H9 (cell line): Measurements from ENCODE around the gene DDX27. TPM values are rescaled to one million over a fixed set of nuclear protein-coding genes. Genes with fewer than 3 reads are reported as not detected.

Source experiments
- DNase-seq: peaks from one replicate; pipeline ENCODE4 v3.0.0-alpha.2; 2017
- H2AFZ ChIP-seq: one replicate; pipeline ENCODE4 v1.6.1; 2013; ENCODE audit warnings: mild to moderate bottlenecking, low read length, control low read depth, moderate library complexity
- H2AK5ac ChIP-seq: 2 replicates; pipeline ENCODE4 v1.6.1; 2013; ENCODE audit warnings: low read length, control low read depth, mixed read lengths; ENCODE audit not compliant: insufficient read length
- H2BK120ac ChIP-seq: one replicate; pipeline ENCODE4 v1.6.1; 2013; ENCODE audit warnings: low read depth, mild to moderate bottlenecking, low read length, control low read depth, inconsistent platforms; ENCODE audit not compliant: poor library complexity, severe bottlenecking
- H2BK12ac ChIP-seq: 2 replicates; pipeline ENCODE4 v1.6.1; 2013; ENCODE audit warnings: low read length, control low read depth, mixed read lengths, low read depth; ENCODE audit not compliant: insufficient read length
- H2BK15ac ChIP-seq: 2 replicates; pipeline ENCODE4 v1.6.1; 2013; ENCODE audit warnings: low read depth, low read length, control low read depth
- H2BK20ac ChIP-seq: one replicate; pipeline ENCODE4 v1.6.1; 2013; ENCODE audit warnings: low read depth, mild to moderate bottlenecking, low read length, control low read depth, inconsistent platforms; ENCODE audit not compliant: poor library complexity, severe bottlenecking
- H2BK5ac ChIP-seq: 2 replicates; pipeline ENCODE4 v1.6.1; 2013; ENCODE audit warnings: low read length, control low read depth, mixed read lengths; ENCODE audit not compliant: insufficient read length
- H3K14ac ChIP-seq: 2 replicates; pipeline ENCODE4 v1.6.1; 2013; ENCODE audit warnings: low read length, control low read depth; ENCODE audit not compliant: insufficient read depth
- H3K18ac ChIP-seq: 2 replicates; pipeline ENCODE4 v1.6.1; 2013; ENCODE audit warnings: low read depth, mild to moderate bottlenecking, mixed read lengths, low read length, control low read depth; ENCODE audit not compliant: insufficient read length
- H3K23ac ChIP-seq: 2 replicates; pipeline ENCODE4 v1.6.1; 2013; ENCODE audit warnings: low read length, control low read depth, mixed read lengths, low read depth; ENCODE audit not compliant: insufficient read length
- H3K23me2 ChIP-seq: 2 replicates; pipeline ENCODE4 v1.6.1; 2013; ENCODE audit warnings: low read depth, mild to moderate bottlenecking, mixed read lengths, low read length, control low read depth; ENCODE audit not compliant: insufficient read length, poor library complexity, severe bottlenecking
- H3K27ac ChIP-seq: 2 replicates; pipeline ENCODE4 v1.5.1; 2013; ENCODE audit warnings: low read length, control low read depth, mixed read lengths, low read depth; ENCODE audit not compliant: insufficient read length
- H3K27me3 ChIP-seq: 2 replicates; pipeline ENCODE4 v1.6.1; 2013; ENCODE audit warnings: low read length, control low read depth, inconsistent platforms; ENCODE audit not compliant: insufficient read depth
- H3K4ac ChIP-seq: 2 replicates; pipeline ENCODE4 v1.6.1; 2013; ENCODE audit warnings: low read depth, mild to moderate bottlenecking, control low read depth, inconsistent platforms, low read length, moderate library complexity
- H3K4me1 ChIP-seq: 2 replicates; pipeline ENCODE4 v1.6.1; 2013; ENCODE audit warnings: low read length, control low read depth, inconsistent platforms; ENCODE audit not compliant: insufficient read depth
- H3K4me2 ChIP-seq: 2 replicates; pipeline ENCODE4 v1.6.1; 2013; ENCODE audit warnings: low read length, control low read depth, mixed read lengths; ENCODE audit not compliant: insufficient read length, insufficient read depth
- H3K56ac ChIP-seq: 2 replicates; pipeline ENCODE4 v1.6.1; 2013; ENCODE audit warnings: low read depth, mild to moderate bottlenecking, mixed read lengths, low read length, control low read depth; ENCODE audit not compliant: insufficient read length
- H3K79me1 ChIP-seq: 2 replicates; pipeline ENCODE4 v1.6.1; 2013; ENCODE audit warnings: low read depth, mild to moderate bottlenecking, moderate library complexity, low read length, control low read depth, inconsistent platforms; ENCODE audit not compliant: insufficient read depth, poor library complexity, severe bottlenecking
- H3K79me2 ChIP-seq: 2 replicates; pipeline ENCODE4 v1.6.1; 2013; ENCODE audit warnings: low read length, control low read depth, inconsistent platforms; ENCODE audit not compliant: insufficient read depth
- H3K9ac ChIP-seq: 2 replicates; pipeline ENCODE4 v1.6.1; 2013; ENCODE audit warnings: low read length, control low read depth, mixed read lengths; ENCODE audit not compliant: insufficient read length; ENCODE audit errors: extremely low read depth
- H3K9me3 ChIP-seq: one replicate; pipeline ENCODE4 v1.6.1; 2013; ENCODE audit warnings: low read depth, low read length, inconsistent platforms; ENCODE audit not compliant: control insufficient read depth
- H3T11ph ChIP-seq: one replicate; pipeline ENCODE4 v1.6.1; 2013; ENCODE audit warnings: mild to moderate bottlenecking, low read length, control low read depth, inconsistent platforms
- H4K20me1 ChIP-seq: one replicate; pipeline ENCODE4 v1.6.1; 2013; ENCODE audit not compliant: control insufficient read depth, insufficient read length, insufficient read depth
- H4K5ac ChIP-seq: 2 replicates; pipeline ENCODE4 v1.6.1; 2013; ENCODE audit warnings: low read depth, mild to moderate bottlenecking, mixed read lengths, low read length, control low read depth; ENCODE audit not compliant: insufficient read length
- H4K8ac ChIP-seq: replicated peaks from 2 replicates; pipeline ENCODE4 v1.6.1; 2013; ENCODE audit warnings: low read length, control low read depth, mixed read lengths, low read depth; ENCODE audit not compliant: insufficient read length
- H4K91ac ChIP-seq: 2 replicates; pipeline ENCODE4 v1.6.1; 2013; ENCODE audit warnings: low read depth, mild to moderate bottlenecking, moderate library complexity, mixed read lengths, low read length, control low read depth; ENCODE audit not compliant: insufficient read length
- H3K27ac Mint-ChIP-seq, 3 experiments: 2 replicates in 2 of 3; 3 replicates in 1 of 3; pipeline ENCODE4 v1.8.0; 2020 to 2021; ENCODE audit warnings: mixed read lengths in 3 of 3, mild to moderate bottlenecking in 1 of 3, moderate library complexity in 1 of 3
- H3K27me3 Mint-ChIP-seq: 2 replicates; pipeline ENCODE4 v1.8.0; 2021; ENCODE audit warnings: low read depth, mild to moderate bottlenecking, moderate library complexity, mixed read lengths
- H3K36me3 Mint-ChIP-seq, 3 experiments: 2 replicates in 2 of 3; 3 replicates in 1 of 3; pipeline ENCODE4 v1.8.0; 2020 to 2021; ENCODE audit warnings: low read depth in 3 of 3, mixed read lengths in 3 of 3; ENCODE audit not compliant: insufficient read depth in 1 of 3
- H3K4me1 Mint-ChIP-seq, 2 experiments: 2 replicates each; pipeline ENCODE4 v1.8.0; 2020; ENCODE audit warnings: mixed read lengths in 2 of 2
- H3K4me3 Mint-ChIP-seq, 2 experiments: 2 replicates in 1 of 2; 3 replicates in 1 of 2; pipeline ENCODE4 v1.8.0; 2020 to 2021; ENCODE audit warnings: mild to moderate bottlenecking in 2 of 2, mixed read lengths in 2 of 2, moderate library complexity in 1 of 2
- H3K9me3 Mint-ChIP-seq, 2 experiments: 2 replicates in 1 of 2; 3 replicates in 1 of 2; pipeline ENCODE4 v1.8.0; 2020; ENCODE audit warnings: mild to moderate bottlenecking in 2 of 2, mixed read lengths in 2 of 2, moderate library complexity in 1 of 2
- CTCF ChIP-seq: fragments of 200-600 bp; sonication (generic); conservative IDR thresholded peaks from 3 replicates; pipeline ENCODE4 v1.8.0; 2021; ENCODE audit warnings: antibody characterized with exemption, mild to moderate bottlenecking
- WGBS: extraction: QIAGEN DNeasy Blood & Tissue Kit; methylation state at CpG from one replicate; pipeline ENCODE4 v1.1.7; 2013; ENCODE audit warnings: missing lambda C conversion rate, low lambda C conversion rate, mixed read lengths; ENCODE audit not compliant: insufficient read length; ENCODE audit errors: extremely low coverage; 5-methylcytosine and 5-hydroxymethylcytosine counted together
- total RNA-seq: library from RNA; stranded (reverse); gene quantifications from 2 replicates; pipeline ENCODE4 v1.2.1, GENCODE V29; 2021

Gene DDX27
- total RNA-seq, 1 experiment from 2014 or later = 46.9 TPM

GRCh38 chr20:49288250-49288751, 69.1 kb downstream of the DDX27 start:
- Histone ChIP-seq H2BK20ac (no peak overlapping the region), H3K9ac (no peak overlapping the region), H4K8ac (no peak overlapping the region), H3T11ph (no peak overlapping the region), H4K5ac (no peak overlapping the region), H3K14ac (no peak overlapping the region), H3K4me2 (no peak overlapping the region), H2BK5ac (no peak overlapping the region), H2AFZ (no peak overlapping the region), H3K27ac (peak overlapping the region; percentile 38), H2BK120ac (no peak overlapping the region), H2AK5ac (no peak overlapping the region), H3K79me2 (peaks cover 19% of the 10 kb centered on the region; the same call in 1 of the 2 replicates), H3K23ac (no peak overlapping the region), H4K91ac (no peak overlapping the region), H3K27me3 (no peaks in the 10 kb centered on the region), H3K79me1 (no peaks in the 10 kb centered on the region), H3K4ac (no peak overlapping the region), H3K9me3 (no peaks in the 10 kb centered on the region), H3K4me1 (no peaks in the 10 kb centered on the region), H3K56ac (no peak overlapping the region), H3K18ac (no peak overlapping the region), H2BK15ac (no peak overlapping the region), H4K20me1 (no peaks in the 10 kb centered on the region), H2BK12ac (no peak overlapping the region), H3K23me2 (no peaks in the 10 kb centered on the region)
- peaks cover 53 to 68% of the 10 kb centered on the region in 2 experiments for H3K4me1 Mint-ChIP-seq
- H3K4me3 Mint-ChIP-seq = no peak overlapping the region
- peaks cover 60 to 91% (median 78%) of the 10 kb centered on the region in 3 experiments for H3K36me3 Mint-ChIP-seq
- H3K9me3 Mint-ChIP-seq = peaks cover 0 to 9% of the 10 kb centered on the region in 2 experiments; a peak in 2 of 5 replicates
- DNase-seq = no peak
- TF ChIP-seq CTCF = no peak
- WGBS = no CpG with 5 or more reads among the region's 2 CpGs
- H3K27me3 Mint-ChIP-seq = peaks cover 2% of the 10 kb centered on the region; the same call in 1 of the 2 replicates
- peak overlapping the region in 2 of 3 experiments; percentile 62 to 95; a peak in 3 of 7 replicates for H3K27ac Mint-ChIP-seq
